SK-N-SH (cell line): ENCODE results near the gene HDAC4.

Source experiments
- CHD2 ChIP-seq: fragments of 150-350 bp; IDR thresholded peaks from 2 replicates; pipeline ENCODE4 v1.6.1; 2018; ENCODE audit warnings: low read length; ENCODE audit not compliant: partially characterized antibody
- EZH2phosphoT487 ChIP-seq: fragments of 200-600 bp; sonication (generic); IDR thresholded peaks from 2 replicates; pipeline ENCODE4 v1.6.1; 2017; ENCODE audit warnings: low read depth, mixed run types, mild to moderate bottlenecking, antibody characterized with exemption, moderate library complexity, borderline replicate concordance
- FOSL2 ChIP-seq: IDR thresholded peaks from 2 replicates; pipeline ENCODE4 v1.4.0; 2012; ENCODE audit warnings: low read depth, mild to moderate bottlenecking, moderate library complexity, borderline replicate concordance
- NRF1 ChIP-seq: IDR thresholded peaks from 2 replicates; pipeline ENCODE4 v1.6.1; 2012; ENCODE audit warnings: low read depth, mild to moderate bottlenecking, low read length
- RAD21 ChIP-seq: IDR thresholded peaks from 2 replicates; pipeline ENCODE4 v1.6.1; 2012; ENCODE audit warnings: mild to moderate bottlenecking, low read length
- TAF1 ChIP-seq: IDR thresholded peaks from 2 replicates; pipeline ENCODE4 v1.6.1; 2012; ENCODE audit warnings: low read depth, mild to moderate bottlenecking, low read length, moderate library complexity, borderline replicate concordance
- TEAD4 ChIP-seq: IDR thresholded peaks from 2 replicates; pipeline ENCODE4 v1.4.0; 2012; ENCODE audit warnings: mild to moderate bottlenecking, borderline replicate concordance; ENCODE audit not compliant: insufficient read depth
- TF ChIP-seq, protein P1 (sequence below): fragments of 200-600 bp; sonication (generic); IDR thresholded peaks from 2 replicates; pipeline ENCODE4 v1.6.1; 2017; ENCODE audit warnings: antibody characterized with exemption, mild to moderate bottlenecking, moderate library complexity
- TF ChIP-seq, protein P2 (sequence below): fragments of 150-350 bp; IDR thresholded peaks from 2 replicates; pipeline ENCODE4 v1.6.1; 2017; ENCODE audit warnings: antibody characterized with exemption, low read length, low read depth, borderline replicate concordance
- TF ChIP-seq, protein P3 (sequence below): IDR thresholded peaks from 2 replicates; pipeline ENCODE4 v1.6.1; 2012; ENCODE audit warnings: mild to moderate bottlenecking, low read depth, low read length, moderate library complexity
- TF ChIP-seq, protein P4 (sequence below): IDR thresholded peaks from 2 replicates; pipeline ENCODE4; 2012
- TF ChIP-seq, protein P5 (sequence below): IDR thresholded peaks from 2 replicates; pipeline ENCODE4 v1.4.0; 2012; ENCODE audit warnings: low read depth, borderline replicate concordance
- TF ChIP-seq, protein P6 (sequence below): IDR thresholded peaks from 2 replicates; pipeline ENCODE4 v1.4.0; 2012; ENCODE audit warnings: low read depth, borderline replicate concordance

DNA sequence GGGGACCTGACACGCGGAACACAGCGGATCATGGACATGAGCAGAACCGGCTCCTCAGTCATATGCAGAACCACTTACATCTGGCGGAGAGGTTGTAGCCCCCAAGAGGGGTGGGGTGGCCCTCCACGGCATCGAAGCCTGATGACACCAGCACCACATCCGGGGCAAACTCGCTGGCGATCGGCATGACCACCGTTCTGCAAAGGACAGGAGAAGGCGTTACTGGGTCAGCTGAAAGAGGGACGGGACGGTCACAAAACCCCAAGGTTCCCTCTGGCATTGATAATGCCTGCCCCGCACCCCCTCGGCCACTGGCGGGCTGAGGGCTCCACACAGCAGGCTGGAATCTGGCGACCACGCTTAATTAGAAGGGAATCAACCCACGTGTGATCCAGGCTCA lies 332.4 kb downstream of the HDAC4 start:
- TF ChIP-seq, protein P1, sequence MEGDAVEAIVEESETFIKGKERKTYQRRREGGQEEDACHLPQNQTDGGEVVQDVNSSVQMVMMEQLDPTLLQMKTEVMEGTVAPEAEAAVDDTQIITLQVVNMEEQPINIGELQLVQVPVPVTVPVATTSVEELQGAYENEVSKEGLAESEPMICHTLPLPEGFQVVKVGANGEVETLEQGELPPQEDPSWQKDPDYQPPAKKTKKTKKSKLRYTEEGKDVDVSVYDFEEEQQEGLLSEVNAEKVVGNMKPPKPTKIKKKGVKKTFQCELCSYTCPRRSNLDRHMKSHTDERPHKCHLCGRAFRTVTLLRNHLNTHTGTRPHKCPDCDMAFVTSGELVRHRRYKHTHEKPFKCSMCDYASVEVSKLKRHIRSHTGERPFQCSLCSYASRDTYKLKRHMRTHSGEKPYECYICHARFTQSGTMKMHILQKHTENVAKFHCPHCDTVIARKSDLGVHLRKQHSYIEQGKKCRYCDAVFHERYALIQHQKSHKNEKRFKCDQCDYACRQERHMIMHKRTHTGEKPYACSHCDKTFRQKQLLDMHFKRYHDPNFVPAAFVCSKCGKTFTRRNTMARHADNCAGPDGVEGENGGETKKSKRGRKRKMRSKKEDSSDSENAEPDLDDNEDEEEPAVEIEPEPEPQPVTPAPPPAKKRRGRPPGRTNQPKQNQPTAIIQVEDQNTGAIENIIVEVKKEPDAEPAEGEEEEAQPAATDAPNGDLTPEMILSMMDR, result no peak
- no peak for TF ChIP-seq EZH2phosphoT487
- TF ChIP-seq NRF1, result no peak
- TF ChIP-seq, protein P2, sequence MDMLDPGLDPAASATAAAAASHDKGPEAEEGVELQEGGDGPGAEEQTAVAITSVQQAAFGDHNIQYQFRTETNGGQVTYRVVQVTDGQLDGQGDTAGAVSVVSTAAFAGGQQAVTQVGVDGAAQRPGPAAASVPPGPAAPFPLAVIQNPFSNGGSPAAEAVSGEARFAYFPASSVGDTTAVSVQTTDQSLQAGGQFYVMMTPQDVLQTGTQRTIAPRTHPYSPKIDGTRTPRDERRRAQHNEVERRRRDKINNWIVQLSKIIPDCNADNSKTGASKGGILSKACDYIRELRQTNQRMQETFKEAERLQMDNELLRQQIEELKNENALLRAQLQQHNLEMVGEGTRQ, result no peak
- TF ChIP-seq TAF1, result no peak
- TF ChIP-seq CHD2, result no peak
- no peak for TF ChIP-seq TEAD4
- TF ChIP-seq, protein P3, sequence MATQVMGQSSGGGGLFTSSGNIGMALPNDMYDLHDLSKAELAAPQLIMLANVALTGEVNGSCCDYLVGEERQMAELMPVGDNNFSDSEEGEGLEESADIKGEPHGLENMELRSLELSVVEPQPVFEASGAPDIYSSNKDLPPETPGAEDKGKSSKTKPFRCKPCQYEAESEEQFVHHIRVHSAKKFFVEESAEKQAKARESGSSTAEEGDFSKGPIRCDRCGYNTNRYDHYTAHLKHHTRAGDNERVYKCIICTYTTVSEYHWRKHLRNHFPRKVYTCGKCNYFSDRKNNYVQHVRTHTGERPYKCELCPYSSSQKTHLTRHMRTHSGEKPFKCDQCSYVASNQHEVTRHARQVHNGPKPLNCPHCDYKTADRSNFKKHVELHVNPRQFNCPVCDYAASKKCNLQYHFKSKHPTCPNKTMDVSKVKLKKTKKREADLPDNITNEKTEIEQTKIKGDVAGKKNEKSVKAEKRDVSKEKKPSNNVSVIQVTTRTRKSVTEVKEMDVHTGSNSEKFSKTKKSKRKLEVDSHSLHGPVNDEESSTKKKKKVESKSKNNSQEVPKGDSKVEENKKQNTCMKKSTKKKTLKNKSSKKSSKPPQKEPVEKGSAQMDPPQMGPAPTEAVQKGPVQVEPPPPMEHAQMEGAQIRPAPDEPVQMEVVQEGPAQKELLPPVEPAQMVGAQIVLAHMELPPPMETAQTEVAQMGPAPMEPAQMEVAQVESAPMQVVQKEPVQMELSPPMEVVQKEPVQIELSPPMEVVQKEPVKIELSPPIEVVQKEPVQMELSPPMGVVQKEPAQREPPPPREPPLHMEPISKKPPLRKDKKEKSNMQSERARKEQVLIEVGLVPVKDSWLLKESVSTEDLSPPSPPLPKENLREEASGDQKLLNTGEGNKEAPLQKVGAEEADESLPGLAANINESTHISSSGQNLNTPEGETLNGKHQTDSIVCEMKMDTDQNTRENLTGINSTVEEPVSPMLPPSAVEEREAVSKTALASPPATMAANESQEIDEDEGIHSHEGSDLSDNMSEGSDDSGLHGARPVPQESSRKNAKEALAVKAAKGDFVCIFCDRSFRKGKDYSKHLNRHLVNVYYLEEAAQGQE, result no peak
- TF ChIP-seq, protein P4, sequence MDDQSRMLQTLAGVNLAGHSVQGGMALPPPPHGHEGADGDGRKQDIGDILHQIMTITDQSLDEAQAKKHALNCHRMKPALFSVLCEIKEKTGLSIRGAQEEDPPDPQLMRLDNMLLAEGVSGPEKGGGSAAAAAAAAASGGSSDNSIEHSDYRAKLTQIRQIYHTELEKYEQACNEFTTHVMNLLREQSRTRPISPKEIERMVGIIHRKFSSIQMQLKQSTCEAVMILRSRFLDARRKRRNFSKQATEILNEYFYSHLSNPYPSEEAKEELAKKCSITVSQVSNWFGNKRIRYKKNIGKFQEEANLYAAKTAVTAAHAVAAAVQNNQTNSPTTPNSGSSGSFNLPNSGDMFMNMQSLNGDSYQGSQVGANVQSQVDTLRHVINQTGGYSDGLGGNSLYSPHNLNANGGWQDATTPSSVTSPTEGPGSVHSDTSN, result no peak
- no peak for TF ChIP-seq RAD21
- TF ChIP-seq, protein P5, sequence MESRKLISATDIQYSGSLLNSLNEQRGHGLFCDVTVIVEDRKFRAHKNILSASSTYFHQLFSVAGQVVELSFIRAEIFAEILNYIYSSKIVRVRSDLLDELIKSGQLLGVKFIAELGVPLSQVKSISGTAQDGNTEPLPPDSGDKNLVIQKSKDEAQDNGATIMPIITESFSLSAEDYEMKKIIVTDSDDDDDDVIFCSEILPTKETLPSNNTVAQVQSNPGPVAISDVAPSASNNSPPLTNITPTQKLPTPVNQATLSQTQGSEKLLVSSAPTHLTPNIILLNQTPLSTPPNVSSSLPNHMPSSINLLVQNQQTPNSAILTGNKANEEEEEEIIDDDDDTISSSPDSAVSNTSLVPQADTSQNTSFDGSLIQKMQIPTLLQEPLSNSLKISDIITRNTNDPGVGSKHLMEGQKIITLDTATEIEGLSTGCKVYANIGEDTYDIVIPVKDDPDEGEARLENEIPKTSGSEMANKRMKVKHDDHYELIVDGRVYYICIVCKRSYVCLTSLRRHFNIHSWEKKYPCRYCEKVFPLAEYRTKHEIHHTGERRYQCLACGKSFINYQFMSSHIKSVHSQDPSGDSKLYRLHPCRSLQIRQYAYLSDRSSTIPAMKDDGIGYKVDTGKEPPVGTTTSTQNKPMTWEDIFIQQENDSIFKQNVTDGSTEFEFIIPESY, result no peak
- TF ChIP-seq, protein P6, sequence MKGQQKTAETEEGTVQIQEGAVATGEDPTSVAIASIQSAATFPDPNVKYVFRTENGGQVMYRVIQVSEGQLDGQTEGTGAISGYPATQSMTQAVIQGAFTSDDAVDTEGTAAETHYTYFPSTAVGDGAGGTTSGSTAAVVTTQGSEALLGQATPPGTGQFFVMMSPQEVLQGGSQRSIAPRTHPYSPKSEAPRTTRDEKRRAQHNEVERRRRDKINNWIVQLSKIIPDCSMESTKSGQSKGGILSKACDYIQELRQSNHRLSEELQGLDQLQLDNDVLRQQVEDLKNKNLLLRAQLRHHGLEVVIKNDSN, result no peak
- TF ChIP-seq FOSL2, result no peak
